IMR-90 (cell line): ENCODE measurements around the gene PSENEN. TPM values are rescaled to one million over a fixed set of nuclear protein-coding genes. Genes with fewer than 3 reads are reported as not detected.

Experiments used
- ATAC-seq: fragments of 200-7000 bp; cut with Tn5 transposase; 2 replicates; pipeline ENCODE4 v1.9.1; 2020; ENCODE audit warnings: low read depth, mild to moderate bottlenecking, moderate library complexity
- BruUV-seq: library from RNA; stranded (reverse); fragments of 400-500 nt; replicated peaks from 2 replicates; lab custom pipeline; 2021; lab: Mats Ljungman, UMichigan
- CTCF ChIA-PET: fragments of 300-600 bp; formaldehyde crosslinking; extraction: SDS; loops from one replicate; lab custom pipeline; 2021; ENCODE audit warnings: antibody characterized with exemption; lab: Yijun Ruan, JAX
- POLR2A ChIA-PET: fragments of 300-600 bp; sonication (Branson Sonifier 250); formaldehyde crosslinking; loops from one replicate; lab custom pipeline; 2022; ENCODE audit warnings: antibody characterized with exemption; ENCODE audit not compliant: unreplicated experiment; lab: Charles Lee
- DNase-seq: peaks from one replicate; pipeline ENCODE4 v3.0.0; 2013
- H2AFZ ChIP-seq: replicated peaks from 2 replicates; pipeline ENCODE3; 2013; ENCODE audit warnings: low read length, mild to moderate bottlenecking; ENCODE audit not compliant: poor library complexity
- H2AK5ac ChIP-seq: 2 replicates; pipeline ENCODE4 v1.6.1; 2013; ENCODE audit warnings: low read depth, low read length, inconsistent platforms
- H2AK9ac ChIP-seq: replicated peaks from 2 replicates; pipeline ENCODE3; 2013; ENCODE audit warnings: mild to moderate bottlenecking, low read depth, low read length, moderate library complexity; ENCODE audit not compliant: poor library complexity
- H2BK120ac ChIP-seq: 2 replicates; pipeline ENCODE4 v1.6.1; 2013; ENCODE audit warnings: low read depth, low read length, inconsistent platforms
- H2BK15ac ChIP-seq: 3 replicates; pipeline ENCODE4 v1.6.1; 2013; ENCODE audit warnings: low read depth, low read length, inconsistent platforms
- H2BK20ac ChIP-seq: 2 replicates; pipeline ENCODE4 v1.6.1; 2013; ENCODE audit warnings: low read depth, mild to moderate bottlenecking, inconsistent platforms, low read length, moderate library complexity
- H2BK5ac ChIP-seq: 2 replicates; pipeline ENCODE4 v1.6.1; 2013; ENCODE audit warnings: mild to moderate bottlenecking, low read depth, low read length, inconsistent platforms; ENCODE audit not compliant: poor library complexity, severe bottlenecking
- H3K14ac ChIP-seq: replicated peaks from 2 replicates; pipeline ENCODE4 v1.6.1; 2013; ENCODE audit warnings: low read depth, low read length, inconsistent platforms
- H3K18ac ChIP-seq: 2 replicates; pipeline ENCODE4 v1.6.1; 2013; ENCODE audit warnings: low read depth, low read length, control low read depth
- H3K23ac ChIP-seq: 2 replicates; pipeline ENCODE4 v1.6.1; 2013; ENCODE audit warnings: low read depth, low read length, inconsistent platforms
- H3K27ac ChIP-seq: 2 replicates; pipeline ENCODE4 v1.5.1; 2013; ENCODE audit warnings: mild to moderate bottlenecking, control low read depth, low read length; ENCODE audit not compliant: insufficient read depth
- H3K27me3 ChIP-seq: 2 replicates; pipeline ENCODE4 v1.6.1; 2013; ENCODE audit warnings: low read length; ENCODE audit not compliant: control insufficient read depth, insufficient read depth
- H3K36me3 ChIP-seq: 2 replicates; pipeline ENCODE4 v1.6.1; 2013; ENCODE audit warnings: low read length, mixed read lengths; ENCODE audit not compliant: control insufficient read depth, insufficient read depth
- H3K4ac ChIP-seq: 2 replicates; pipeline ENCODE4 v1.6.1; 2013; ENCODE audit warnings: low read depth, low read length, inconsistent platforms
- H3K4me1 ChIP-seq: 2 replicates; pipeline ENCODE4 v1.6.1; 2013; ENCODE audit warnings: low read length, mixed read lengths; ENCODE audit not compliant: control insufficient read depth, insufficient read depth
- H3K4me2 ChIP-seq: 2 replicates; pipeline ENCODE4 v1.6.1; 2013; ENCODE audit warnings: low read depth, mild to moderate bottlenecking, control low read depth, low read length, moderate library complexity
- H3K4me3 ChIP-seq: 2 replicates; pipeline ENCODE4 v1.5.1; 2013; ENCODE audit warnings: low read depth, mild to moderate bottlenecking, control low read depth, low read length, moderate library complexity; ENCODE audit not compliant: insufficient read depth
- H3K56ac ChIP-seq: 2 replicates; pipeline ENCODE4 v1.6.1; 2013; ENCODE audit warnings: low read length, inconsistent platforms; ENCODE audit not compliant: insufficient read depth; ENCODE audit errors: extremely low read depth
- H3K79me1 ChIP-seq, 2 experiments: 2 replicates each; pipeline ENCODE4 v1.6.1; 2013; ENCODE audit warnings: low read length in 2 of 2, inconsistent platforms in 1 of 2, low read depth in 1 of 2
- H3K9ac ChIP-seq: 2 replicates; pipeline ENCODE4 v1.6.1; 2013; ENCODE audit warnings: low read depth, low read length, control low read depth
- H3K9me1 ChIP-seq: 2 replicates; pipeline ENCODE4 v1.6.1; 2013; ENCODE audit warnings: low read length, inconsistent platforms; ENCODE audit not compliant: insufficient read depth
- H3K9me3 ChIP-seq: 2 replicates; pipeline ENCODE4 v1.6.1; 2013; ENCODE audit warnings: low read length; ENCODE audit not compliant: control insufficient read depth, insufficient read depth
- H4K20me1 ChIP-seq: 2 replicates; pipeline ENCODE4 v1.6.1; 2013; ENCODE audit warnings: low read length, inconsistent platforms; ENCODE audit not compliant: insufficient read depth
- H4K5ac ChIP-seq: 2 replicates; pipeline ENCODE4 v1.6.1; 2013; ENCODE audit warnings: mild to moderate bottlenecking, low read depth, low read length, control low read depth
- H4K8ac ChIP-seq, 2 experiments: 2 replicates each; pipeline ENCODE4 v1.6.1; 2013; ENCODE audit warnings: low read depth in 2 of 2, low read length in 2 of 2, control low read depth in 1 of 2, inconsistent platforms in 1 of 2
- H4K91ac ChIP-seq: 2 replicates; pipeline ENCODE4 v1.6.1; 2013; ENCODE audit warnings: low read depth, low read length, inconsistent platforms; ENCODE audit not compliant: insufficient read depth
- MXI1 ChIP-seq: IDR thresholded peaks from 2 replicates; pipeline ENCODE4 v1.6.1; 2012; ENCODE audit warnings: low read depth, mild to moderate bottlenecking, low read length, moderate library complexity, borderline replicate concordance
- RFX5 ChIP-seq: IDR thresholded peaks from 2 replicates; pipeline ENCODE4 v1.8.0; 2012; ENCODE audit warnings: low read depth, mild to moderate bottlenecking, low read length, moderate library complexity
- WGBS, 2 experiments: methylation state at CpG; one replicate each; pipeline versions ENCODE4 v1.1.5 to v1.1.7; 2013; ENCODE audit warnings: missing lambda C conversion rate in 2 of 2; ENCODE audit not compliant: insufficient read length in 1 of 2; ENCODE audit errors: extremely low coverage in 2 of 2; 5-methylcytosine and 5-hydroxymethylcytosine counted together
- dilution Hi-C: fragments of 300-500 bp; cut with HindIII; formaldehyde crosslinking; loops from one replicate; pipeline ENCODE4 v1.14.3; 2018; ENCODE audit warnings: low sequenced_read_pairs; ENCODE audit not compliant: unreplicated experiment
- in situ Hi-C: fragments of 300-500 bp; cut with MboI; formaldehyde crosslinking; loops from 3 replicates; pipeline ENCODE4 v1.14.3; 2019; ENCODE audit warnings: low sequenced_read_pairs, inconsistent platforms, mixed read lengths
- intact Hi-C: fragments of 100-400 bp; cut with micrococcal nuclease; formaldehyde crosslinking; loops from 2 replicates; pipeline ENCODE4 v1.10.0; 2022
- polyA plus RNA-seq, 3 experiments: library from polyadenylated mRNA; depleted of rRNA; stranded (reverse); fragments of >200 nt; gene quantifications; 2 replicates each; pipeline ENCODE4 v1.2.3, GENCODE V29; 2012; ENCODE audit warnings: low replicate concordance in 1 of 3
- total RNA-seq: library from RNA; depleted of rRNA; stranded (reverse); fragments of >200 nt; gene quantifications from 2 replicates; pipeline ENCODE4 v1.2.3, GENCODE V29; 2012

PSENEN gene
- total and polyA plus RNA-seq, 2 of the 4 experiments (the other 2 are of a cell fraction): 9.0 to 47.0 TPM

GRCh38 chr19:35718345-35719041, 27.0 kb upstream of the PSENEN start:
- H2AK5ac ChIP-seq: peak overlapping the region; percentile 91
- peaks cover 14% of the 10 kb centered on the region for H3K4me1 ChIP-seq
- H4K5ac ChIP-seq: peak overlapping the region; percentile 37; the same call in 1 of the 2 replicates
- H3K18ac ChIP-seq: no peak overlapping the region
- H3K9ac ChIP-seq: peak overlapping the region; percentile 94
- H3K27ac ChIP-seq: peak overlapping the region; percentile 89
- peak overlapping the region; percentile 71 for H2BK5ac ChIP-seq
- H4K91ac ChIP-seq: no peak overlapping the region; the same call in 1 of the 2 replicates
- no peak overlapping the region for H2BK20ac ChIP-seq
- ChIA-PET CTCF (interaction anchor here (0.9 kb wide), 1 partner anchor 13 kb away, joined by 3 read pairs; no protein-coding TSS in a partner anchor), POLR2A (no interaction called here)
- H2BK120ac ChIP-seq: no peak overlapping the region
- in situ Hi-C loops: loop anchor here (5.0 kb wide), 1 partner anchor 171 kb away; the partner anchor contains the start of gene TMEM147
- peak overlapping the region; percentile 96 for H3K14ac ChIP-seq
- H3K56ac ChIP-seq: 0 out of 2 replicates have a peak overlapping the region, but pooled peaks have one; percentile 35
- peak overlapping the region; percentile 97 for H3K4me3 ChIP-seq
- peak overlapping the region; percentile 83 for H2AFZ ChIP-seq
- peak overlapping the region; percentile 90 for H3K4ac ChIP-seq
- H3K79me1 ChIP-seq: peaks cover 10 to 51% of the 10 kb centered on the region in 2 experiments; a peak in 3 of 4 replicates
- intact Hi-C loops: no loop called here
- dilution Hi-C loops: no loop called here
- no peaks in the 10 kb centered on the region for H3K27me3 ChIP-seq
- peaks cover 24% of the 10 kb centered on the region for H4K20me1 ChIP-seq
- DNase-seq: no peak
- peak overlapping the region; percentile 98 for H2AK9ac ChIP-seq
- no peaks in the 10 kb centered on the region for H3K9me3 ChIP-seq
- no peaks in the 10 kb centered on the region; the same call in 1 of the 2 replicates for H3K9me1 ChIP-seq
- H2BK15ac ChIP-seq: no peak overlapping the region
- no TSS peak for BruUV-seq
- H4K8ac ChIP-seq: no peak overlapping the region
- TF ChIP-seq RFX5 (no peak), MXI1 (peak; percentile 67; the same call in 1 of the 2 replicates)
- peaks cover 27% of the 10 kb centered on the region for H3K36me3 ChIP-seq
- WGBS, 2 experiments: 3% methylated on average over 7 of the region's 42 CpGs; no CpG with 5 or more reads in 1 of the 2 experiments
- peak; percentile 1; the same call in 1 of the 2 replicates for ATAC-seq
- H3K23ac ChIP-seq: peak overlapping the region; percentile 95
- H3K4me2 ChIP-seq: peak overlapping the region; percentile 91
